Measurements from ENCODE around the gene PITPNM3. TPM values are rescaled to one million over a fixed set of nuclear protein-coding genes. Genes with fewer than 3 reads are reported as not detected.

PITPNM3 gene
- polyA plus RNA-seq, 3 donors, result 0.29 TPM; not detected in 2

- Mint-ChIP-seq H3K27ac (no peak overlapping the region), H3K27me3 (ENCODE audit: low read depth in 3 of 3) (peaks cover 20 to 37% (median 26%) of the 10 kb centered on the region in 3 donors), H3K36me3 (no peaks in the 10 kb centered on the region), H3K9me3 (peaks cover 0 to 4% (median 2%) of the 10 kb centered on the region in 7 donors), H3K4me1 (peaks cover 3% of the 10 kb centered on the region), H3K4me3 (no peak overlapping the region)
- Histone ChIP-seq H3K27ac (ENCODE audit: low read depth in 1 of 2, low read length in 2 of 2) (no peak overlapping the region), H4K20me1 (ENCODE audit: insufficient read depth, low read length) (no peaks in the 10 kb centered on the region), H3K9ac (ENCODE audit: insufficient read depth, low read length, poor library complexity, severe bottlenecking) (no peak overlapping the region), H3K79me2 (ENCODE audit: insufficient read depth, low read length) (no peaks in the 10 kb centered on the region), H3K36me3 (replicated peaks in 1 of 2; ENCODE audit: control insufficient read depth in 1 of 2, insufficient read depth in 2 of 2, low read length in 2 of 2) (no peaks in the 10 kb centered on the region), H3K4me2 (replicated peaks; ENCODE audit: extremely low read depth, low read length, poor library complexity, severe bottlenecking) (no peak overlapping the region), H3K9me3 (replicated peaks in 1 of 2; ENCODE audit: control insufficient read depth in 1 of 2, insufficient read depth in 1 of 2, low read length in 2 of 2) (no peaks in the 10 kb centered on the region), H3K4me3 (replicated peaks in 1 of 3; ENCODE audit: low read depth in 2 of 3, low read length in 3 of 3) (no peak overlapping the region), H3K4me1 (ENCODE audit: control insufficient read depth in 1 of 2, insufficient read depth in 2 of 2, low read length in 2 of 2) (no peaks in the 10 kb centered on the region), H2AFZ (ENCODE audit: insufficient read depth, low read depth, low read length, poor library complexity, severe bottlenecking) (no peak overlapping the region), H3K27me3 (ENCODE audit: control insufficient read depth in 2 of 2, insufficient read depth in 2 of 2, low read length in 2 of 2) (peaks cover 0 to 20% of the 10 kb centered on the region in 2 donors)
- intact Hi-C loops (cut with micrococcal nuclease), result no loop called here
- no peak for DNase-seq
- 83% methylated on average over 4 of the region's 4 CpGs for WGBS (ENCODE audit: insufficient coverage)
- TF ChIP-seq, protein P1, sequence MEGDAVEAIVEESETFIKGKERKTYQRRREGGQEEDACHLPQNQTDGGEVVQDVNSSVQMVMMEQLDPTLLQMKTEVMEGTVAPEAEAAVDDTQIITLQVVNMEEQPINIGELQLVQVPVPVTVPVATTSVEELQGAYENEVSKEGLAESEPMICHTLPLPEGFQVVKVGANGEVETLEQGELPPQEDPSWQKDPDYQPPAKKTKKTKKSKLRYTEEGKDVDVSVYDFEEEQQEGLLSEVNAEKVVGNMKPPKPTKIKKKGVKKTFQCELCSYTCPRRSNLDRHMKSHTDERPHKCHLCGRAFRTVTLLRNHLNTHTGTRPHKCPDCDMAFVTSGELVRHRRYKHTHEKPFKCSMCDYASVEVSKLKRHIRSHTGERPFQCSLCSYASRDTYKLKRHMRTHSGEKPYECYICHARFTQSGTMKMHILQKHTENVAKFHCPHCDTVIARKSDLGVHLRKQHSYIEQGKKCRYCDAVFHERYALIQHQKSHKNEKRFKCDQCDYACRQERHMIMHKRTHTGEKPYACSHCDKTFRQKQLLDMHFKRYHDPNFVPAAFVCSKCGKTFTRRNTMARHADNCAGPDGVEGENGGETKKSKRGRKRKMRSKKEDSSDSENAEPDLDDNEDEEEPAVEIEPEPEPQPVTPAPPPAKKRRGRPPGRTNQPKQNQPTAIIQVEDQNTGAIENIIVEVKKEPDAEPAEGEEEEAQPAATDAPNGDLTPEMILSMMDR (IDR thresholded peaks at IDR 0.05), result no peak
These were observed 63.3 kb downstream of the PITPNM3 start for GRCh38 chr17:6492892-6493674.

DNA sequence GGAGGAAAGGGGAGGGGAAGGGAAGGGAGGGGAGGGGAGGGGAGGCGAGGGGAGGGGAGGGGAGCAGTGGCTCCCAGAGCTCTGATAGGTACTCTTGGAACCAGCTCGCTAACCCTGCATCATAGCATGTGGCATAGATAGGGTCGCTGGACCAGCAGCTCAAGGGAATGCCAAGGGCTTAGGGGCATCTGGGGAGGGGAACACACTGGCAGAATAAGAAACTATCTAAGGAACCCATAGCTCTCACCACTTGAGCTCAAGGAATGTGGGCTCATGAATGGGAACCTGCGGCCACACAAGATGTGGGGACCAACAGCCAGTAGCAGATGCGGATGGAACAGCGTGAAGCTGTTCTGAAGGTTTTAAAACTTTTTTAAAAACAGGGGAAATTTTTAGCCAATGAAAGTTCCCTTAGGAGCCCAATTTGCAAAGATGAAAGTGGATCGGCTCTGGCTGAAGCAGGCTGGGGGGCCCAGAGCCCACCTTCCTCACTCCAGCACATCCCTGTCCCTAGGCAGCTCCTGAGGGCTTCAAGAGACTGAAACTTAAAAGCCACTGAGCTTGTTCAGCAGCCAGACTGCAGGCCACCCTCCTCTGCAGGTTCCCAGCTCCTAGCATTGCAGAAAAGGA, 65.2 kb downstream of the PITPNM3 start:
- H3K9me3 Mint-ChIP-seq, result peaks cover 0 to 4% (median 0%) of the 10 kb centered on the region in 7 donors
- Histone ChIP-seq H3K36me3 (replicated peaks in 1 of 2; ENCODE audit: control insufficient read depth in 1 of 2, insufficient read depth in 2 of 2, low read length in 2 of 2) (no peaks in the 10 kb centered on the region), H2AFZ (ENCODE audit: insufficient read depth, low read depth, low read length, poor library complexity, severe bottlenecking) (no peak overlapping the region), H3K9ac (ENCODE audit: insufficient read depth, low read length, poor library complexity, severe bottlenecking) (no peak overlapping the region), H3K4me1 (ENCODE audit: control insufficient read depth in 1 of 2, insufficient read depth in 2 of 2, low read length in 2 of 2) (no peaks in the 10 kb centered on the region), H3K4me3 (replicated peaks in 1 of 3; ENCODE audit: low read depth in 2 of 3, low read length in 3 of 3) (no peak overlapping the region), H3K27ac (ENCODE audit: low read depth in 1 of 2, low read length in 2 of 2) (no peak overlapping the region), H3K79me2 (ENCODE audit: insufficient read depth, low read length) (no peaks in the 10 kb centered on the region), H3K4me2 (replicated peaks; ENCODE audit: extremely low read depth, low read length, poor library complexity, severe bottlenecking) (no peak overlapping the region), H3K27me3 (ENCODE audit: control insufficient read depth in 2 of 2, insufficient read depth in 2 of 2, low read length in 2 of 2) (peaks cover 0 to 8% of the 10 kb centered on the region in 2 donors), H3K9me3 (replicated peaks in 1 of 2; ENCODE audit: control insufficient read depth in 1 of 2, insufficient read depth in 1 of 2, low read length in 2 of 2) (no peaks in the 10 kb centered on the region), H4K20me1 (ENCODE audit: insufficient read depth, low read length) (no peaks in the 10 kb centered on the region)
- no peak overlapping the region for H3K27ac Mint-ChIP-seq
- no peaks in the 10 kb centered on the region for H3K36me3 Mint-ChIP-seq
- intact Hi-C loops (cut with micrococcal nuclease), result no loop called here
- no peak overlapping the region for H3K4me3 Mint-ChIP-seq
- 96% methylated on average over 4 of the region's 7 CpGs for WGBS (ENCODE audit: insufficient coverage)
- peaks cover 2% of the 10 kb centered on the region for H3K4me1 Mint-ChIP-seq
- DNase-seq, result no peak
- TF ChIP-seq, protein P1 (IDR thresholded peaks at IDR 0.05), result no peak
- peaks cover 8 to 24% (median 19%) of the 10 kb centered on the region in 3 donors for H3K27me3 Mint-ChIP-seq (ENCODE audit: low read depth in 3 of 3)
